Stimulated activated CD4-positive, alpha-beta T cell treated with anti-CD3 and anti-CD28 coated beads, Interleukin-2, amount 100 ng/mL, for 24 hours (primary cell): ENCODE measurements around the gene SPTLC3.

ENCODE experiments used
- DNase-seq, 2 donors: peaks; one replicate each; pipeline ENCODE4 v3.0.0-alpha.2; 2020

Gene SPTLC3

DNA sequence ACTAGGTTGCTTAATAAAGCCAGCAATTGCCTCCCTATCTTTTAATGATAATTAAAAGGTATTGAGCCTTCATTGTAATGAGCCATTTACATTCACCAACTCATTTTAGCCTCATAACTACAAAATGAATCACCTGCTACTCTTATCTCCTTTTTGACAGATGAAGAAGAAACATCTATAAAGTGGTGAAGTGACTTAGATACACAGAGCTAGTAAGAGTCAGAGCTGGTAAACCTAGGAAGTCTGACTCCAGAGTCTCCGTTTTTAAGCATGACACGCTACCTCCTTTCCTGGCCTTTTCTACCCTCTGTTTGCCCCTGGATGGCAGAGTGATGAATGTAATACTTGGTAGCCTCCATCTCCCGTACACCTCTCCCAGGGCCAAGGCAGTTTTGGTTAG is 93.5 kb downstream of the SPTLC3 start:
- DNase-seq: no peak

DNA sequence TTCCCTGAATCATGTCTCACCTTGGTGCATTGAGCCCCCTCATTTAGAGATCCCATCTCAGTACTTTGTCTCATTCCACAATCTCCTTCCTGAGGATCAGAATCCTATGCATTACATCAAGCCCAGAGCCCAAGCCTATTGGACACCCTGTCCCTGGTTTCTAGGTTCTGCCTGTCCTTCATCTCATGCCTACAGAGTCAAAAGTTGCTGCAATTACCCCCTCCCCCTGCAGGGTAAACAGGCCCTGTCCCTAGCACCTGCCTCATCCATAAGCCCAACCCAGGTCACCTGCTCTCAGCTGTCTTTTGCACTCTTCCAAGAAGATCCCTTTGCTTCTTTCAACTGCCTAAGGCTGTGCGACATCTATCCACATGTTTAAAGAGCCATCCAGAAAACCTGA is 93.9 kb downstream of the SPTLC3 start:
- no peak for DNase-seq

DNA sequence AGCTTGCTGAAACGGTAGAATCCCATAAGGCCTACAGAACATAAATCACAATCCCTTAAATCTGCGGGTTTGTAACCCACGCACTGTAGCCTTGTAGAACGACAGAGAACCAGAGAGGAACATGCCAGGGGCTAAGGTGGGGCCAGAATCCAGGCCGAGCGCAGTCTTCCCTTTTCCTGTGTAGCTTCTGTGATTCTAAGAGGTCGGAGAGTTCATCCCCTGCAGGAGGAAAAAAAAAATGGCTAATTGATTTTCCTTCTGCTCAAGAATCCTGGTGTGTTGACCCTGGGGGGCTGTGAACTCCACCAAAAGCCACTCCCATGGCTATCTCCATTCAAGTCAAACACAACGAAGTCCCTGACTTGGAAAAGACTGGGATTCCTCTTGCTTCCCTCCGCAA is 96.3 kb downstream of the SPTLC3 start:
- DNase-seq: no peak

DNA sequence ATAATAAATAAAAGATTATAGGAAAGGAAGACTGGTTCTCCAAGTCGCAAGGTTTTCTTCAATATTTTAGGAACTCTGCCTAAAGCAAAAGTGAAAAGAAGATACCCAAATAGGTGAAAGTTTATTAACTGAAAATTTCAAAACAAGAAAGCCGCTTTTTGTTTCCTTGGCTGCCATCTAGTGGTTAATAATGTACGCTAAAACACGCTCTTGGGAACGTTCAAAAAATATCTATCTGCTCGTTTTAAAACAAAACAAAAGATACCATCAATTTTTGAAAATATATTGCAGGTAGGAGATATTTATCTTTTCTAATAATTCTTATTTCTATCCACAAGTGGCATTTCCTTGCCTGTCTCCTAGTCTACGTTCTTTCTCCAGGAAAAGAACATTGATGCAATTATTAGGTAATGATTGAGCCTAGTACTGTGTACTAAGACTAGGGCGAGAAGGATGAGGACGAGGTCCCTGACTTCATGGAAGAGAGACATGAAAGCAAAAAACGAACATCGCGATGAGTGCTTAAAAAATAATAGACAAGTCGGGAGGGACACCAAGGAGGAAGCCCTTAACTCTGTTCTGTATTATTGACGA is 97.2 kb downstream of the SPTLC3 start:
- no peak for DNase-seq

DNA sequence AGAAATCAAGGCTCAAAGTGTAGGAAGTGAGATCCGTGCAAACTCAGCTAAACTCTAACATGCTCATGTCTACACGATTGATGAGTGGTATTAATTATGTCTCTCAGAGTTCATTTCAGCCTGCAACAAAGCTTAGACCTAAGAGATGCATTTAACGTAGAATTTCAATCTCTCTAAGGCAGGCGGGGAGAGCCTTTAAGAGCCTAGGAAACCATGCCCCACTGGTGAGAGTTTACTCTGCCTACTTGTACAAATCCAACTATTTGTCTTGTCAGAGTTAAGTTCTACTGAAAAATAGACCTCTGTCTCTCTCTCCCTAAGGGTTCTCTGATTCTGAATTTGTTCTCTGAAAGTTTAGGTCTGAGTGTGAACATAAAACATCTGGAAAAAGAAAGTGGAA is 100.9 kb downstream of the SPTLC3 start:
- DNase-seq: no peak

DNA sequence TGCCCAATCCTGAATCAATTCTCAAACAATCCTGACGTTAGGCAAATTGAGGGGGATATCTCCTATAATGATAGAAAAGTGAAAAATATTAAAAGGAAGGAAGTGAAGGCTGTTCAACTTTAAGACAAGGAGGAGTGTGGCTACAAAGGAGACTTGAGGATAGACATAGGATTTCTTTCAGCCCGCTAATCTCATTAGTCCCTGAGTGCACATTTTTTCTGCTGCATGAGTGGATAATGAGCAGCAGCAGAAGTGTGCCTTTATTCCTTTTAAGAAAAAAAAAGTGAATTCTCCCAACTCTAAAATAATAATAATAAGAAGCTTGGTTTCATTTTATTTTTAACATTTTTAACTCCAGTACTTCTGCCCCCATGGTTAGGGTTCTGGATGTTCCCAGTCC is 102.0 kb downstream of the SPTLC3 start:
- DNase-seq: no peak

DNA sequence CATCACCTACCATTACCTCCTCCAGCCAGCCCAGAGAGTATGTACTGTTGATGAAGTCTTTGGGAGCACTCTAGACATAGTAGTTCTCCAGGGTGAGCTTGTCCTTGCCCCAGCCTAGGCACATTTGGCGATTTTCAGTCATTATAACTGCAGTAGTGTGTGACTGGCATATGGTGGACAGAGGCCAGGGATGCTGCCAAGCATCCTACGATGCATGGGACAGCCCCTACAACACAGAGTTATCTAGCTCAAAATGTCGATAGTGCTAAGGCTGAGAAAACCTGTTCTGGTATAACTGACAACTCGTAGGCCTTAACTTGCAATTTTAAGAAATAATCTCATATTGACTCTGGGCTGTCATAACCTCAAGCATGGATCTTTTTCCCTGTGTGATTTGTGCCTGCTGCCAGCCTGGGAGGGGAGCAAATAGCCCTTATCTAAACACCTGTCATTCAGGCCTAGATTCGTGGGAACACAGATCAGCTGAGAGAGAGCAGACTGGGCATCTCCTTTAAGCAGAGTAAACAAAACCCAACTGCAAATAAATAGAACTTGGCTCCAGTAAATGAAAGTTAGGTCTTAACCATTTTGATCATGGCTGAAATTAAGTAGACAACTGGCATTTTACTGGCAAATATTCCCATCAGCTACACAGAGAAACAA is 102.6 kb downstream of the SPTLC3 start:
- no peak for DNase-seq

DNA sequence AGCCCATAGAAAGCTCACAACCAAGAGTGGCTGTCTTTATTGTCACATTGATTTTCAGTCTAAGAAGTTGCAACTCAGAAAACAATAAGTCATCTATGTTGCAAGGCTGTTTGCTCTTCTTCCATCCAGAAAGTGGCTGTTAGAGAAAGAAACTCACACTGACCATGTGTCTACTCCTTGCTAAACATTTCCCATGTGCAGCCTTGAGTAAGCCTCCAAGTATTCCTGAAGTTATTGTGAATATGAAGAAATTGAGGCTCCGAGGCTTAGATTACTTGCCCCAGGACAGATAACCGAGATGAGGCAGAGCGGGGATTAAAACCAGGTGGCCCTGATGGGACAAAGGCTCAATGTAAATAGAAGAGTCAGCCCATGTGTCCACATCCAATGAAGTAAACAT is 105.0 kb downstream of the SPTLC3 start:
- DNase-seq: no peak

DNA sequence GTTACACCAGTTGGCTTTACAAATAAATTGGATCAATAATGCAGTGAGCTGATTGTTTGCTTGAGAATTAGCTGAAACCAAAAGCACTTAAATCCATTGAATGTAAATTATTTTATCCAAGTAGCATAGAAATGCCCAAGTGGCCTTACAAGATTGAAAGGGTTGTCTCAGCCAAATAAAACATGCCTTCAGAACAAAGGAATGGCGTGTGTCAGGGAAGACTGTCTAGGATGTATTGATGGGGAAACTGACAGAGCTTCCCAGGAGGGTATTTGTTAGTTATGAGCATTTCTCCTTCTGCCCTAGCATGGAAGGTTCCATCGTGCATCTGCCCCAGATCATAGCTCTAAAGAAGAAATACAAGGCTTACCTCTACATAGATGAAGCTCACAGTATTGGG is 108.4 kb downstream of the SPTLC3 start:
- no peak for DNase-seq

DNA sequence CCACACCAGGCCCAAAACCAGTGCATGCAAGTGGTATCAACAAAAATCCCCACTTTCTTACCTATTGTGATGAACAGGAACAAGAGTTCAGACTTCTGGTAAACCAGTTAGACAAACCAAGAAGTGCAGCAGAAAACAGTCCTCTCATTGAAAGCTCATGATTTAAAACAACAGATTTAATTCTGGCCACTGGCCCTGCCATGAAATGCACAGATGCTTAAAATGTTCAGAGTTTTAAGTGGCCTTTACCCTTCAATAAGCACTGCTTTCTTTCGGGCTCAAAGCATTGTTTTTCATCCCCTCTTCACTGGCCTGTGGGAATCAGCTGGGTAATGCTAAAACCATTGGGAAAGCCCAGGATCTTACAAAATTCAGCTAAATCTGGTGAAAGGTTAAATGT is 109.9 kb downstream of the SPTLC3 start:
- no peak for DNase-seq

DNA sequence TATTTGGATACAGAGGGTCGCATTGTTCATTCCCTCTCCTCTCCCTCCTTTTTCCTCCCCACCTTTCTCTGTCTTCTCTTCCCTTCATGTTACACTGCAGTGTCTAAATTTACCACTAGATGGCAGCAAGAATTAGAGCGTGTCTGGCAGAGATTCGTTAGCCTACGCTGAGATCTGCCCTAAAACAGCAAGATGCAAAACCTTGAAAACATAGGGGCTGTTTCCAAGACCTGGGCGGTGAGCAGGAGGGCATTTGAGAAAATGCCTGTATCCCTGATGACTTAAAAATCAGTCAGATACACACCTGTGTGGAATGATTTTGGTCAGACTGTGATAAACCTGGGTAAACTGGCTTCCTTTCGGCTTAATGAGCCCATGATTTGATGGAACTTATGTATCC is 110.8 kb downstream of the SPTLC3 start:
- DNase-seq: peak; percentile 5 to 20

DNA sequence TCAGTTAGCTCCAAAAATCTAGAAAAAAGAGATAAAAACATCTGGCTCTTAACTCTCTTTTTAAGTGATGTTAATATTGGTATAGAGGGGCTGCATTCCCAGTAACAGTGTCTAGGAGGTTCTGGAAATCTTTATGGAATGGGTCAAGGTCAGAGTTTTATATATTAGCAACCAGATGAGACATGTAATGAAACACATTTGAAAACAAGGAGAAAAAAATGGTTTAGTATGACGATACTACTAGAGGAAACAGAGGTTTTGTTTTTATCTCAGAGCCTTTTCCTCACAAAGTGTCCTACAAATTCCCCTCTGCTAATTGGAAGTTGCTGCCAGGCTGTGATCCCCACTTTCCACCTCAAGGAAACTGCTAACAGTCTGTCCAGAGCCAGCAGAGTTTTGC is 111.7 kb downstream of the SPTLC3 start:
- DNase-seq: no peak

DNA sequence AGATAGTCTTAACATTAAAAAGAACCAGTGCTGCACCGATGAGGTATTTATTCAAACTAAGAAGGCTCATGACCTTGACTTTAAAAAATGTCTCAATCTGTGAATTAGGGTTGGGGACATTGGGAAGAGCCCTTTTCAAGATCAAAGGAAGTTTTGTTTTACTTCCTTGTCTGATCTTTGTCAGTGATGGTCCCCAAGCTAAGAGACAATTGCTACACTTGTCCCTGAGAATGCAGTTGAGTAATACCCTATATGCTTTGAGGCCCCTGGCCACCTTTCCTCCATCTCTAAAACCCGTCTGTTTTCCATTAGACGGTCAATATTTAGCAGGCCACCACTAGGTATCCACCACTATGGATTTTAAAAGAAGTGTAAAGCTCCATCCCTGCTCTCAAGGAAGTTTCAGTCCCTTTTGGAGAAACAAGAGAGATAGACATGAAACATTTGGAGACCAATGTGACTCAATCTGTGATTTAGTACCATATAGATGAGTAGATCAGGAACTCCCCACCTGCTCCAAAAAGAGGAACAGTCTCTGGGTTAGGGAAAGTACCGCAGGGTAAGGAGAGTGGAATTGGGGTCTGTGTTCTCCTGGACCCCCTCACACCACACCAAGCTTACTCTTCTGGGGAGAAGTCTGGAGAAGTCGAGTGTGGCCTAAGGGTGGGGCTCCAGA is 113.2 kb downstream of the SPTLC3 start:
- DNase-seq: no peak

DNA sequence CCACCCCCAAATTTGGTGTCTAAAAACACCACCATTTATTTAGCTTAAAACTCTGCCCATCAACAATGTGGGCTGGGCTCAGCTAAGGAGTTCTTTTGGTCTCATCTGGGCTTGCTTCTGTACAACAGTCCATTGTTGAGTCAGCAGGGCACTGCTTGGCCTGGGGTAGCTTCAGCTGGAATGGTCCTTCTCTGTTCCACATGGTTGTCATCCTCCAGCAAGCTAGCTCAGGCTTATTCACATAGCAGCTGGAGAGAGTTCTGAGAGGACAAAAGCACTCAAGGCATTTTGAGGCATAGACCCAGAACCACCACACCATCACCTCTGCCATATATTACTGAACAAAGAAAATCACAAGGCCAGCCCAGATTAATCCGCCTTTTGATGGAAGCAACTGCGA is 116.7 kb downstream of the SPTLC3 start:
- DNase-seq: no peak

DNA sequence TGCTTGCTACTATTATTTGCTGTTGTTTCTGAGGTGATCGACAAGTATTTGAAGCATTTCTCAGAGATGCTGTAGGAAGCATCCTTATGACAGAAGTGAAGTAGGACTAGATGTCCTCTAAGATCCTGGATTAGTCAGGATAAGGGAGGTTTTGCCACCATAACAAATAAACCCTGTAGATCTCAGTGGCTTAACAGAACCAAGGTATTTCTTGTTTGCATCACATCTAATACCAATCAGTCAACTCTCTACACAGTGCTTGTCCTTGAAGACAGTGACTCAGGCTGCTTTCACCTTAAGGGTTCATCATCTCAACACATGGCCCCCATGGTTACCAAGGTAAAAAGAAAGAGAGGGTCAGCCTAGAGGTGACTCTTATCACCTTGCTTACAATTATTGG is 119.4 kb downstream of the SPTLC3 start:
- no peak for DNase-seq

DNA sequence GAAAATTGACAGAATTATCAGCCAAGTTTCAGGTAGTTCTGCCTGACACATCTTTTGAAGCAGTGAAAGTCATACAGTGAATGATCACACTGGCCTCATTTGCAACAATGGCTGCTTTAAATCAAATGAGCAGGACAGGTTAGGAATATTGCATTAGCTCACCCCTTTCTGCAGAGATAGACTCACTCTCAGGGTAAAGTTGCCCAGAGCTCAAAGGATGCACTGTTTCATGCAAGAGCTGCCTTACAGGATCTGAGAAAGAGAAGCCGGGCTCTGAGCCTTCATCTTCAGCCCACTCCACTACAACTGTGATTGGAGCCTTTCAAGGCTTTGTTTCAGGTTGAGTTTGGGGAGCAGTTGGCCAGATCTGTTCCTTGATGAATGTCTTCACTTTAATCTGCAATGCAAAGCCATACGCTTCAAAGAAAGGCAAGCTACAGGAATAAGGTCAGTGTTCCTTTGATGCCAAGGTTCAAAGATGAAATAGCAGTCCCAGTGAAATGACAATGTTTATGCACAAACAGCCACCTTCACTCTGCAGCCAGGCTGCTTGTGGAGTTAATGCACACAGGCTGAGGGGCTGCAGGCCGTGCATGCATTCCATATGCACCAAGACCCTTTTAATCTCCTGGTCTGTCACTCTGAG is 121.4 kb downstream of the SPTLC3 start:
- no peak for DNase-seq

DNA sequence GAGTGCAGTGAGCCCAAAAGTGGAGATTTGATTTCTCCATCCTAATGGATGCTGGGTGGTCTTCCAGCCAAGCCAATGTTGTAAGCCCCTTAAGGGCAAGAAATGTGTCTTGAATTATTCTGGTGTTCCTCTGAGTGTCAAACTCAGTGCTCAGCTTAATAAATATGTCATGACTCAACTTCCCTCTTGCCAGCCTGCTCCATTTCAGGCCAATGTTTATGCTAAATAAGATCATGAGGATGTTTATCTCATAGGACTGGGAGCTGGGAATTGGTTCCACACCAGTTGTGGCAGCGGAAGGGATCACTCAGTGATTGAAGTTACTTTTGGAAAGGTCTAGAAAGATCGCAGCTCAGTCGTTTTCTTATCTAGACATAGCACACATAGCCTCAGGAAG is 121.9 kb downstream of the SPTLC3 start:
- DNase-seq: no peak

DNA sequence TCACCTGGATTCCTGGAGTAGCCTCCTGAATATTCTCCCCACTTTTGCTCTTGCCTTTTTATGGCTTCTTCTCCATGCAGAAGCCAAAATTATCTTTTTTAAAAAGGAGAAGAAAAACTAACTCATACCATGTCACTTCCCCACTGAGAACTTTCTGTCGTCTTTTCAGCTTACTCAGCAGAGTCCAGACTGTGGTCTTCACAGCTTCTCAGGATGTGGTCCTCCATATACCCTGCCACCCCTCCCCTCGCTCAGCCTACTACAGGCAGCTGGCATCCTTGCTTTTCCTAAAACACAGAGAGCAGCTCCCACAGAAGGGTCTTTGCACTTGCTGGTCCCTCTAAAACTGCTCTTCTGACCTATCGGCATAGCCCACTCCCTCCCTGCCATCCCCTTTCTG is 122.9 kb downstream of the SPTLC3 start:
- DNase-seq: no peak

DNA sequence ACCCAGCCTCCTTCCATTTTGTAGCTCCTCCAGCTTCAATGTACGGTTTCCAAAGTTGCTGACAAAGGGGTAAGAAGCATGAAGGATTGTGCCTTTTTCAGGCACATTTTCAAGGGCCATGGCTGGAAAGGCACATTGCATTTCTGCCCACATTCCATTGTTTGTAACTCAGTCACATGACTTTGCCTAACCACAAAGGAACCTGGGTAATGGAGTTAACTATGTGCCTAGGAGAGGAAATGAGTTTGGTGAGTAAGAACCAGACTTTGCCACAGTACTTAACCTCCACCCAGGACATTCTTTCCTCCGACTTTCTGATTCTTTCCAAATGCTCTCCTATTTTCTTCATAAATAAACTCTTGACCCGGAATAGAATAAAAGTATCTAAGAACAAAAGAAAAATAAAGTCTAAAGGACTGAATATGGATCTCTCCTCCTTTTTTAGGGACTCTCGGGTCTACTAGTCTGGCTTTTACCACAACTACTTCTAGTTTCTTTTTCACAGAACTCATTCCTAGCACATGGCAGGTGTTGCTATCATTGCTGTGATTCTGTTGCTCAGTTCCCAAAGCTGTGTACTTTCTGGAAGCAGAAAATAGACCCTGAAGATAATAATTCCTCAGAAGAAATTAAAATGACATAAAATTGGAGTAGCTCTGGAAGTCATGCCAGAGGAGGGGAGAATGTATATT is 130.8 kb downstream of the SPTLC3 start:
- DNase-seq: no peak

DNA sequence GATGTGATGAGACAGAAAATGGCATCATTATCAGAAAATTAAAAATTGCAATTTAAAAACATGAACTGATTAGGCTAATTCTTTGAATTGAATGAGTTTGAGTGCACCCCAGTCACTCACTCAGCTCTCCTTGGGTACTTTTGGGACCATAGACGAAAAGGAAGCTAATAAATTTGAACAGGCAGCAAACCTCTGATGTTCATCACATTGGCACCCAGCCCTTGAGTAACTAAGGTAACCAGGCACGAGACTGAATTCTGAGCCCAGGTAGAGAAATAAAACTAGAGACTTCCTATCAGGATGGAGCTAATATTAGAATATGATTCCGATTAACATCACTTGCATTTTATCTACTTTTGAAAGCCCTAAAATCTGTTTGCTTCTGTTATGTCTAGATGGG is 131.4 kb downstream of the SPTLC3 start:
- DNase-seq: no peak

DNA sequence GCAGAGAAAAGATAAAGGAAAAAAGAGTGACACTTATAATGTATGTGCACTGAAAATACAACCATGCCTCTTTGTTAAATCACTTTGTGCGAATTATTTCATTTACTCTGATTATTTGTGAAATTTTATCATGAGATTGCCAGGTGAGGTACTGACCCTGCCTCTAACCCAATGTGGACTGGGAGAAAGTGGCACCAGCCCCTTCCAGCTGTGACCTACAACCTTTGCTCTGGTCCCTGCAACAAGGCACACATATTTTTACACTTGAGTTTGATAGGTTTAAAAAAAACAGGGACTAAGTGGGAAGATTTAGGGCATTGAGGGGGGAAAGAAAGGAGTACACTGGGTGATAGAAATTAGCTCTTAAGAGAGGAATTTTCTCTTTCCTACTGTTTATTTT is 132.0 kb downstream of the SPTLC3 start:
- DNase-seq: no peak

DNA sequence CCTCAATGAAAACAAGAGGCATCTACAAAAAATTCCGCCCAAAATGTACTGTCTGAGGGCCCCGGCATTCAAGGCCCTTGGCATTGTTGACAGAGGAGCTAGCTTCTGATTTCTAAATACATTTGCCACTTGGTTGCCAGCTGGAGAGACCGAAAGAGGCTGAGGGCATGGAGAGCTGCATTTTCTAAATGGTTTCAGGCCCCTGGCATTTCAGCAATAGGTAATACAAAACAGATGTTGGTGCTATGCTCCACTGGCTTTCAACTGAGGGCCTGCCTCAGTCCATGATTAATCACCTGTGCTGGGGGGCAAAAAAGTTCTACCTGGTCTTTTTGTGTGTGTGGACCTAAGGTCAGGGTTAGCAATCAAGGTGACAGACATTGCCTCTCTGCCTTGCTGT is 132.8 kb downstream of the SPTLC3 start:
- no peak for DNase-seq

DNA sequence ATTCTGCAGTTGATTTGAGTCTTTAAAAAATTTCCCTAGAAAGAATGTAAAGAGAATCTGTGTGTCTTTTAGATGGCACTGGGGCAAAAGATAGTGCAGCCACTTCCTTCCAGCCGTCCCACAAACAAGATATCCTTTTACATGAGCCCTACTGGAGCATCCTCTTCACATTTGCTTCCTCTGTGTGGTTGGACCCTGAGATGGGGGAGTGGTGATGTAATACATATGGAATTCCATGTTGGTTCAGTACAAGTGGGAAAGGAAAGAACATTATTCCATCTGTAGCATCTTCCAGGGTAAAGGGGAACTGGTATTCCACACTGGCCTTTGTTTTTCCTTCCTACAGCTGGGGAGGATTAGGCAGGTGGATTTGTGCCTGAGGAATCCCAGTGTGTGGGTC is 133.4 kb downstream of the SPTLC3 start:
- no peak for DNase-seq
